GM19035 (cell line): ENCODE data around the gene OR11H1.
"Not testable (repeated sequence)": the region's sequence is repeated elsewhere in the genome, so short reads cannot be mapped to it uniquely, and the experiment has no call there.

Experiments used
- ATAC-seq: cut with Tn5 transposase; IDR thresholded peaks from one replicate; pipeline ENCODE4 v1.9.1; 2021; ENCODE audit not compliant: unreplicated experiment

The OR11H1 gene

DNA sequence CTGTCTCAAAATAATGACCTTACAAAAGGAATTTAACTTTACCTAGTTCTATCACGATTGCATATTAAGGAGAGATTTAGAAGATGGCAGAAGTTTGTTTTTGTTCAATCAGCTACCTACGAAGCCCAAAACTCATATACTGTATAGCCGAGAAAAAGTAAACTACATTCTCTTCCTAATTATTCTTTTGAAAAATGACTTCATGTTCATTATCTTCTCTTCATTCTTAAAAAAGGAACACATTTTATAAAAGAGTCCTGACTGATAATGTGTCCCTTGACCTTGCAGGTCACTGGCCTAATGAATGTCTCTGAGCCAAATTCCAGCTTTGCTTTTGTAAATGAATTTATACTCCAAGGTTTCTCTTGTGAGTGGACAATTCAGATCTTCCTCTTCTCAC lies at the start of gene OR11H1:
Gene OR11H1 (plus strand): TSS at position 301 of the 400 bp plus-strand sequence. CDS start 0 bp downstream, at position 301.
- not testable (repeated sequence) for ATAC-seq

DNA sequence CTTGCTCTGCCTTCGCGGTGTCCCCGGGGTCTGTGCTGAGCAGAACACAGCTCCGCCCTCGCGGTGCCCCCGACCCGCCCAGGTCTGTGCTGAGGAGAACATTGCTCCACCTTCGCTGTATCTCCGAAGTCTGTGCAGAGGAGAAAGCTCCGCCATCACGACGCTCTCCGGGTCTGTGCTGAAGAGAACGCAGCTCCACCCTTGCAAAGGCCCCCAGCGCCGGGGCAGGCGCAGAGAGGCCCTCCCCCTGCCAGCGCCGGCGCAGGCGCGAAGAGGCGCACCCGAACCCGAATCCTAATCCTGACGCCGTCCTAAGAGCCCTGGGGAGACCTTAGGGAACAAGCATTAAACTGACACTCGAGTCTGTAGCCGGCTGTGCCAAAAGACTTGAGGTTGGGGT lies 18.0 kb upstream of the OR11H1 start:
- not testable (repeated sequence) for ATAC-seq

DNA sequence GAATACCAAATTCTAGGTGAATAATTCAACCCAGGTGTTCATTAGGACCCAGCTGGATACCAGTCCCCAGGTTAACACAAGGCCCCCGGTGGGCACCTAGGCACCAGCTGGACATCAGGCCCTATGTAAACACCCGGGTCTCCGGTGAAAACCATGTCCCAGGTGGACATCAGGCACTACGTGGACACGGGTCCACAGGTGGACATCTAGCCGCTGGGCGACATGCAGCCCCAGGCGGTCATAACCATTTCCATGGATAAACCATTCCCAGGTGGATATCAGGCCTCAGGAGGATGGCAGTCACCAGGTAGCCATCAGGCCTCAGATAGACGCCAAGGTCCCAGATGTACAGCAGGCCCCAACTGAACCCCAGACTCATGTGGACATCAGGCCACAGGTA lies 12.1 kb upstream of the OR11H1 start:
- not testable (repeated sequence) for ATAC-seq

- ATAC-seq, result not testable (repeated sequence)
Observed at GRCh38 chr22:15553767-15554166, 25.8 kb downstream of the OR11H1 start.

DNA sequence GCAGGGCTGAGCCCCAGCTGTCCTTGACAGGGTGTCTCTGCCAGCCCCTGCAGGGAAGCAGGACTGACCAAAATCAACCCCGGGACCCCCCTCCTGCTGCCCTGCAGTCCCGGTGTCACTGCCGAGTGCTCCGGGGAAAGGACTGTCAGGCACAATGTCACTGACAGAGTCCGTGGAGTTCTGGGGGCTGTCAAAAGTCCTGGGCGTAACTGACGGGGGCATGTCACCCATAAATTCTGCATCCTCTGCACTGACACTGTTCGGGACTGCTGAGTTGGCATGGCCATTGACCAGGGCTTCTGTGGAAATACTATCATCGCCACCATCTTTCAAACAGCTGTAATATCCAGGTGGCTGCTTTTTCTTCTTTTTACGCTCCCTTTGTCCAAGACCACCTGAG lies 35.5 kb downstream of the OR11H1 start:
- not testable (repeated sequence) for ATAC-seq

- not testable (repeated sequence) for ATAC-seq
Observed at GRCh38 chr22:15565063-15565462, 37.1 kb downstream of the OR11H1 start.
